GM13976 (cell line): Measurements from ENCODE around the gene LYPLA2.
"Not testable (repeated sequence)": the region's sequence is repeated elsewhere in the genome, so short reads cannot be mapped to it uniquely, and the experiment has no call there.

Experiments used
- DNase-seq: peaks from one replicate; pipeline ENCODE4 v3.0.0; 2012; ENCODE audit warnings: low spot score
- in situ Hi-C: fragments of 300-500 bp; cut with MboI; formaldehyde crosslinking; loops from one replicate; pipeline ENCODE4 v1.12.0; 2022; ENCODE audit warnings: low sequenced_read_pairs, mixed read lengths, inconsistent platforms; ENCODE audit not compliant: unreplicated experiment
- TF ChIP-seq, protein P1 (sequence below): IDR thresholded peaks from 2 replicates; pipeline ENCODE4 v1.5.1; 2012; ENCODE audit warnings: borderline replicate concordance, mild to moderate bottlenecking; ENCODE audit not compliant: insufficient read depth; ENCODE audit errors: extremely low read depth, missing control alignments, control extremely low read depth

Gene LYPLA2

DNA sequence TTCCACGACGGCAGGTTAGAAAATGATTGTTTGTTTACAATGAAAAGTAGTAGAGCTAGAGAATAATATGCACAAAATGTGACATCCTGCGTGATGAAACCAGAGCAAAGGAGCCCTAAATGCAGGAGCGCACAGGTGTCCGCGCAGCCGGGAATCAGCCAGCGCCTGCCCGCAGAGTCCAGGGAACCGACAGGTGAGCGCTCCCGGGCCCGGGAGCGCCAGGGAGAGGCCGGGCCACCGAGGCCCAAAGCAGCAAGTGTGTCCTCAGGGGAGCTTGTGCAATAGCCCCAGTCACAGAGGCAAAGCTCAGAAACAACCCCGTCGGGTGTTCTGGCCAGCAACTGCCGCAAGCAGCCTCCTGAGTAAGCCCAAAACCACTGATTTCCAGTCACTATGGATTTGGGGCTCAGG lies 10.4 kb downstream of the LYPLA2 start:
- DNase-seq = no peak
- TF ChIP-seq, protein P1, sequence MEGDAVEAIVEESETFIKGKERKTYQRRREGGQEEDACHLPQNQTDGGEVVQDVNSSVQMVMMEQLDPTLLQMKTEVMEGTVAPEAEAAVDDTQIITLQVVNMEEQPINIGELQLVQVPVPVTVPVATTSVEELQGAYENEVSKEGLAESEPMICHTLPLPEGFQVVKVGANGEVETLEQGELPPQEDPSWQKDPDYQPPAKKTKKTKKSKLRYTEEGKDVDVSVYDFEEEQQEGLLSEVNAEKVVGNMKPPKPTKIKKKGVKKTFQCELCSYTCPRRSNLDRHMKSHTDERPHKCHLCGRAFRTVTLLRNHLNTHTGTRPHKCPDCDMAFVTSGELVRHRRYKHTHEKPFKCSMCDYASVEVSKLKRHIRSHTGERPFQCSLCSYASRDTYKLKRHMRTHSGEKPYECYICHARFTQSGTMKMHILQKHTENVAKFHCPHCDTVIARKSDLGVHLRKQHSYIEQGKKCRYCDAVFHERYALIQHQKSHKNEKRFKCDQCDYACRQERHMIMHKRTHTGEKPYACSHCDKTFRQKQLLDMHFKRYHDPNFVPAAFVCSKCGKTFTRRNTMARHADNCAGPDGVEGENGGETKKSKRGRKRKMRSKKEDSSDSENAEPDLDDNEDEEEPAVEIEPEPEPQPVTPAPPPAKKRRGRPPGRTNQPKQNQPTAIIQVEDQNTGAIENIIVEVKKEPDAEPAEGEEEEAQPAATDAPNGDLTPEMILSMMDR = no peak
- in situ Hi-C loops = no loop called here

DNA sequence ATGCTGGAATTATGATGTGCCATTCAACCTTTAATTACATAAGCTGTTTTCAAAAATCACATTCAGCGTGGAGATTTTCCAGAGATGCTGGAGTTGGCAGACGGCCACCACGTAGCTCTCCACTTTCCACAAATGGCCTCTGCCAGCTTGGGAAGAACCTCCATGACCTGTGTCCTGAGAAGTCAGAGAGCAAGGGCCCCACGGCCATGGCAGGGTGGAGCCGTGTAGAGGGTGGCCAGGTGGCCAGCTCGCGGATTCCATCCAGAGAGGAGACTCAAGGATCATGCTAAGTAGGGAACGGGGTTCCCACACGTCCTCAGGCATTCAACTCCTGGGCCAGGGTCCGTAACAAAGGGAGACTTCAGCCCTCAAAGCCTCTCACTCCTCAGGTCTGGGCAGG lies 10.9 kb downstream of the LYPLA2 start:
- TF ChIP-seq, protein P1 = no peak
- in situ Hi-C loops = no loop called here

DNA sequence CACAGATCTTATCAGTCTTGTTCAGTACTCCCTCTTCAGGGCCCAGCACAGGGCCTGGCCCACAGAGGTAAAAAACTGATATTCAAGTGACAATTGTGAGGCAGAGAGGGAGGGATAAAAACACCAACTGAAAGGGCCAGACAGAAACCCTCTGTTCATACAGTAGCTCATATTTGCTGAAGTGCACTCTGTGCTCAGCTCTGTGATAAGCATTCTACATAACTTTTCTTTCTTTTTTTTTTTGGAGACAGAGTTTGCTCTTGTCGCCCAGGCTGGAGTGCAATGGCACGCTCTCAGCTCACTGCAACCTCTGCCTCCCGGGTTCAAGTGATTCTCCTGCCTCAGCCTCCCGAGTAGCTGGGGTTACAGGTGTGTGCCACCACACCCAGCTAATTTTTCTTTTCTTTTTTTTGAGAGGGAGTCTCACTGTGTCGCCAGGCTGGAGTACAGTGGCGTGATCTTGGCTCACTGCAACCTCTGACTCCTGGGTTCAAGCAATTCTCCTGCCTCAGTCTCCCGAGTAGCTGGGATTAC lies 11.9 kb downstream of the LYPLA2 start:
- DNase-seq, in situ Hi-C loops: not testable (repeated sequence)

More for the DNA sequence above, 10.9 kb downstream of the LYPLA2 start:
- DNase-seq = no peak

DNA sequence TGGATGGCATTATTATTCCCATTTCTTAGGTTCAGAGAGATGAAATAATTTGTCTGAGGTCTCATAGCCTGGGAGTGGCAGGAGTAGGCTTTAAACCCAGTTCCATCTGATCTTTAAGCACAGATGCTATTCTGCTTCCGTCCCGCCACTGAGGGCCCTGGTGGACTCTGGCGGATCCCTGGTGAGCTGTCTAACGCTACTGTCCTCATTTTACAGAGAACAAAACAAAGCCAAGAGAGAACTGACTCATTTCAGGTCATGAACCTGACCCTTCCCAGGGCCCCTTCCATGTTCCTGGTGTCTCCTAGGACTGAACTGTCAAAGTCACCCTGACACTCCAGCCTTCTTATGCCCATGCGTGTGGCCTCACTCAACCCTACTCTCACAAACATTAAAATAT lies 12.7 kb downstream of the LYPLA2 start:
- DNase-seq = no peak
- in situ Hi-C loops = no loop called here
- TF ChIP-seq, protein P1 = no peak

DNA sequence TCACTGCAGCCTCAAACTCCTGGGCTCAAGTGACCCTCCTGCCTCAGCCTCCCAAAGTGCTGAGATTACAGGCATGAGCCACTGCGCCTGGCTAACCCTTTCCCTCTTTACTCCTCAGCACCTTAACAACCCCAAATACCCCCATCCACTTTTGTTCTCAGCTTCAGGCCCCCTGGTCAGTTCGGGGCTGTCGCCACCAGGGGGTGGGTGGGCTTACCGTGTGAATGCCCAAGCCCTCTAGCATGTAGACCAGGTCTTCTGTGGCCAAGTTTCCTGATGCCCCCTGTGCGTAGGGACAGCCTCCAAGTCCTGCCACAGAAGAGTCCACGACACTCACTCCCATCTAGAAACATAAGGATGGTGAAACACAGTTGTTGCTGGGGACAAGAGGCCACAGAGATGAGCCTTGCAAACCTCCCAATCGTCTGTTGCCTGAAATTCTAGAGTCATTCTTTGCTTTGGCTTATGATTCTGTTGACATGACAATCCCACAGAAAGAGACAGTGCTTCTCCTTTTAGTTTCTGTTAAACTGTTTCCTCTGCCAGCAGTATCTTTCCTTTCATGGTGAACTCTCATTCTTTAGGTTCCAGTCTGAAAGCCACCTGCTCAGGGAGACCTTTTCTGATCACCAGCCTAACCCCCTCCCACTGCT lies 13.4 kb downstream of the LYPLA2 start:
- in situ Hi-C loops = no loop called here
- TF ChIP-seq, protein P1 = no peak
- no peak for DNase-seq

DNA sequence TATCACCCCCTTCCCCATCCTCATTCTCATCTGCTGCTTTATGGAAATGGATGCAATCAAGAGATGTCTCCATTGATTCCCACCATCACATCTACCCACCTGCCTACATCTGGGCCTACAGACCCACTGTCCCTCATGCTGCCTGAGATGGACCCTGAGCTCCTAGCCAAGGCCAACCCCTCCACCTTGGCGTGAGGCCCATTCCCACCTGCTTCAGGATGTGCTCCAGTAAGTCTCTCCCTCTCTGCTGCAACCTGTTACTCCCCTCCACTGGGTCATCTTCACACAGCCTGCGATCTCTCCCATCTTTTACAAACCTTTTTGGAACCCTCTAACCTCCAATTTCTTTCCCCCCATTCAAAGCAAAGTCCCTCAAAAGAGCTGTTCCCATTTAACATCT lies 14.1 kb downstream of the LYPLA2 start:
- TF ChIP-seq, protein P1 = no peak
- DNase-seq = no peak
- in situ Hi-C loops = no loop called here

DNA sequence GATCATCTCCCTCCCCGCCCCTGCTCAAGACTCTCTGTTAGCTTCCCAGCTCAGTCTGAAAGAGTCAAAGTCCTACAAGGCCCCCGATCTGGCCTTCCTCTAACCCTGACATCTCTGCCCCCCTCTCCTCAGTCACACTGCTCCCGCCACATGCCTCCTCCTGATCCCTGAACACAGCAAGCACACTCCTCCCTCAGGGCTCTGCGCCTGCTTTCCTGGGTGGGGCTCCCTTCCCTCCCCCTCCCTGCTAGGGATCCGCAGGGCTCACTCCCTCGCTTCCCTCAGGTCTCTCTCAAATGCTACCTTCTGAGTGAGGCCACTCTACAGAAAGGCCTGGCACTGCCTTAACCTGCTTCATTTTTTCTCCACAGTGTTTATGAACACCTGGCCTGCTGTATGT lies 15.3 kb downstream of the LYPLA2 start:
- DNase-seq = no peak
- in situ Hi-C loops = no loop called here
- TF ChIP-seq, protein P1 = no peak
